Central memory CD8-positive, alpha-beta T cell (primary cell): Measurements from ENCODE around the gene KIRREL3.
"Not testable (repeated sequence)": the region's sequence is repeated elsewhere in the genome, so short reads cannot be mapped to it uniquely, and the experiment has no call there.

Source experiments
- ATAC-seq: fragments of 150-1000 bp; cut with Tn5 transposase; replicated peaks from 2 replicates; pipeline ENCODE4 v1.10.0; 2022; ENCODE audit warnings: mild to moderate bottlenecking, moderate FRiP score, moderate number of reproducible peaks; ENCODE audit not compliant: poor library complexity, severe bottlenecking; ENCODE audit errors: extremely low read depth
- DNase-seq, 2 donors: peaks; one replicate each; pipeline ENCODE4 v3.0.0; 2021; ENCODE audit warnings: low spot score in 2 of 2
- H3K27ac Mint-ChIP-seq: one replicate; pipeline ENCODE4 v1.8.0; 2022; ENCODE audit warnings: low read depth, mild to moderate bottlenecking, moderate library complexity, mixed read lengths
- H3K27me3 Mint-ChIP-seq: one replicate; pipeline ENCODE4 v1.8.0; 2022; ENCODE audit warnings: mixed read lengths
- H3K36me3 Mint-ChIP-seq: one replicate; pipeline ENCODE4 v1.8.0; 2022; ENCODE audit warnings: mild to moderate bottlenecking, moderate library complexity, mixed read lengths; ENCODE audit not compliant: insufficient read depth
- H3K4me1 Mint-ChIP-seq: one replicate; pipeline ENCODE4 v1.8.0; 2022; ENCODE audit warnings: mixed read lengths
- H3K4me3 Mint-ChIP-seq: one replicate; pipeline ENCODE4 v1.8.0; 2022; ENCODE audit warnings: mild to moderate bottlenecking, moderate library complexity, mixed read lengths
- H3K9me3 Mint-ChIP-seq: one replicate; pipeline ENCODE4 v1.8.0; 2022; ENCODE audit warnings: mixed read lengths

KIRREL3 gene

GRCh38 chr11:126392633-126393013, 607.9 kb downstream of the KIRREL3 start:
- Mint-ChIP-seq H3K36me3 (no peaks in the 10 kb centered on the region), H3K9me3 (no peaks in the 10 kb centered on the region), H3K4me1 (peaks cover 11% of the 10 kb centered on the region), H3K27me3 (no peaks in the 10 kb centered on the region), H3K27ac (no peak overlapping the region), H3K4me3 (no peak overlapping the region)
- no peak for DNase-seq
- ATAC-seq: no peak

DNA sequence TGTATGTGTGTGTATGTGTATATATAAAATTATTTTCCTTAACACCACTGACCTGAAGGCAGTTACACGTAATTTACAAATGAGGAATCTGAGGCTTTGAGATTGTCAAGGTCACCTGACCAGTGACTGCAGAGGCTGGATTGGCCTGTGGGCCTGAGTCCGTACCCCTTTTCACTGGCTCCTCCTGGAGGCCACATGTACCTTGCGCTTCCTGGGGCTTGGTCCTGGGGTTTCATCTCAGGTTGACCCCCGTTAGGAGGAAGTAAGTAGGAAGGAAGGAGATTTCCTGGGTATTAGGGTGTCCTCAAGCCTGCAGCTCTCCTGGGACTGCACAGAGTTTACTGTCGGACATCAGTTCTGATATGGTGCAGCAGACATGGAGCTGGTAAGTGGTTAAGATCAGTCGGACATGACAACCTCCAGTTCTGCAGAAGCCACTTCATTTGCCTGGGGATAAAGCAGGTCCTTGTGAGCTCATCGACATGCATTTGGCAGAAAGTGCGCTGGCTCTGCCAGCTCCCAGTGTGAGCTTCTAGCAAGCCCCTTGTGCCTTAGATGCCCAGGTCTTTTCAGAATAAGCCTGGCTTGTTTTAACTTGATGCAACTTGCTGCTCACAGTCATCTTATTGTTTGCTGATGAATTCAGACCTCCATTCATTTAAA, 608.5 kb downstream of the KIRREL3 start:
- H3K36me3 Mint-ChIP-seq: no peaks in the 10 kb centered on the region
- no peaks in the 10 kb centered on the region for H3K9me3 Mint-ChIP-seq
- no peak for ATAC-seq

DNA sequence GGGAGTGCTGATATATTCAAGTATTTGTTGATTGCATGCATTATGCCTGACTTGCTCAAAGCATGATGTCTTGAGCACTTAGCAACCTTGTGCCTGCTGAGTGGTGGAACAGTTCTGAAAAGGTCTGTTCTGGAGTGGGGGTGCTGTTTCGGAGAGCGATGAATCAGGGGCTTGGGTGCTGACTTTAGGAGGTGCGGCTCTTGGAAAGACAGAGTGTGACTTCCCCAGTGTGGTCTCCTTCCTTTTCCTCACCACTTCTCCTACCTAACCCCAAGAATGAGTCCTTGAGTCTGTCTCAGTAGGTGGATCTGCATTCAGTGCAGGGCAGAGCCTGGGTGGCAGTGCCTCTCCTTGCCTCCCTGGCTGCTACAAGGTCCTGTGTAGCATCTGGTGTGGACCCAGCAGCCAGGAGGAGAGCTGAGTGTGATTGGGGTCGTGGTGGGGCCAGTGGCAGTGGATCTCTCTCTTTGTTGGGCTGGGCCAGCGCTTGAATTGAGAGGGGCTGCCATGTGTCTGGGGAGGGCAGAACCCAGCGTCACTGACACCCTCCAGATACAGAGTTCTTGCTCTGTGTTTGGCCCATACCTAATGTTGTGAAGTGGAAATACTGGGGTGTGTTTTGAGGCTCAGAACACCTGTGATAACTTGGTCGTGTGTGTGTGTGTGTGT, 609.1 kb downstream of the KIRREL3 start:
- Mint-ChIP-seq H3K4me3 (no peak overlapping the region), H3K27ac (no peak overlapping the region), H3K27me3 (no peaks in the 10 kb centered on the region), H3K36me3 (no peaks in the 10 kb centered on the region), H3K9me3 (no peaks in the 10 kb centered on the region), H3K4me1 (peaks cover 11% of the 10 kb centered on the region)
- no peak for DNase-seq
- ATAC-seq: no peak

More for the DNA sequence above, 608.5 kb downstream of the KIRREL3 start:
- no peaks in the 10 kb centered on the region for H3K27me3 Mint-ChIP-seq
- no peak for DNase-seq
- H3K4me1 Mint-ChIP-seq: peaks cover 11% of the 10 kb centered on the region
- H3K4me3 Mint-ChIP-seq: no peak overlapping the region
- no peak overlapping the region for H3K27ac Mint-ChIP-seq

GRCh38 chr11:126390272-126390867, 610.2 kb downstream of the KIRREL3 start:
- H3K4me3 Mint-ChIP-seq: no peak overlapping the region
- H3K27ac Mint-ChIP-seq: no peak overlapping the region
- no peaks in the 10 kb centered on the region for H3K9me3 Mint-ChIP-seq
- no peak for DNase-seq
- H3K27me3 Mint-ChIP-seq: no peaks in the 10 kb centered on the region
- peaks cover 17% of the 10 kb centered on the region for H3K4me1 Mint-ChIP-seq
- H3K36me3 Mint-ChIP-seq: no peaks in the 10 kb centered on the region
- ATAC-seq: no peak

DNA sequence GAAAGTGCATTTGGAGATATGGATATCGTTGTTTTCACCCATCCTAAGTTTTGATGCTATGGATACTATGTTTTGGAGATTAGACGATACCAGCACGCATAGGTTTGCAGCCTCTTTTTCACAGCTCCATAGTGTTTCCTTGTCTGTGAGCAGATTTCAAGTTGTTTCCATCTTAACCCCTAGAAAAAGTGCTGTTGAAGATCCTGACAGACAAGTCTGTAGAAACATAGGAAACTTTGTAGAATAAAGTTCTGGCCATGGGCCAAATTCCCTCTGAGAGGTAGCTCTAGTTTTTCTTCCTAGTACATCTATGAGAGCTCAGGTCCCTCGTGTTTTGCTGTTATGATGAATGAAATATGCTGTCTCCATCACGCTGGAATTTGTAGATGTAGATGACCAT, 612.7 kb downstream of the KIRREL3 start:
- ATAC-seq (no peak), DNase-seq (no peak)
- H3K4me1 Mint-ChIP-seq: peaks cover 17% of the 10 kb centered on the region
- no peaks in the 10 kb centered on the region for H3K9me3 Mint-ChIP-seq
- no peaks in the 10 kb centered on the region for H3K27me3 Mint-ChIP-seq
- H3K36me3 Mint-ChIP-seq: peaks cover 2% of the 10 kb centered on the region
- no peak overlapping the region for H3K4me3 Mint-ChIP-seq
- no peak overlapping the region for H3K27ac Mint-ChIP-seq

DNA sequence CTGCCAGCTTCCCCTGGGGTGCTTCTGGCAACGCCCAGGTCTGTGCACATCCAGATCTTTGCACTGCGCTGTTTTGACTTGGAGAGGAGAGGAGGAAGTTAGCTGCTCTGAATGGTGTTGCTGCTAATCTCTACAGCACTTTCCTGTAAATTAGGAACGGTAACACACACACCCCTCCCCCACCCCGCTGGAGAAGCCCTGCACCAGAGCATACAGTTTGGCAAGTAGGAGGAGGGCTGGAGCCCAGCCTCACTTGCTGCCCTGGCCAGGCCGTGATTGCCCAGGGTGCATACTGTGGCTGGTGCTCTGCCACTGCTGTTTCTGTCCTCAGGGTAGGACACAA, 613.9 kb downstream of the KIRREL3 start:
- H3K27ac Mint-ChIP-seq, H3K36me3 Mint-ChIP-seq, ATAC-seq, DNase-seq, H3K4me3 Mint-ChIP-seq, H3K27me3 Mint-ChIP-seq, H3K9me3 Mint-ChIP-seq: not testable (repeated sequence)
- peaks cover 12% of the 10 kb centered on the region for H3K4me1 Mint-ChIP-seq

GRCh38 chr11:126385991-126386728, 614.4 kb downstream of the KIRREL3 start:
- Mint-ChIP-seq H3K4me1 (peaks cover 7% of the 10 kb centered on the region), H3K9me3 (no peaks in the 10 kb centered on the region), H3K36me3 (peaks cover 2% of the 10 kb centered on the region), H3K27me3 (no peaks in the 10 kb centered on the region), H3K4me3 (no peak overlapping the region), H3K27ac (peak overlapping the region; percentile 62)
- DNase-seq: no peak
- ATAC-seq: no peak

DNA sequence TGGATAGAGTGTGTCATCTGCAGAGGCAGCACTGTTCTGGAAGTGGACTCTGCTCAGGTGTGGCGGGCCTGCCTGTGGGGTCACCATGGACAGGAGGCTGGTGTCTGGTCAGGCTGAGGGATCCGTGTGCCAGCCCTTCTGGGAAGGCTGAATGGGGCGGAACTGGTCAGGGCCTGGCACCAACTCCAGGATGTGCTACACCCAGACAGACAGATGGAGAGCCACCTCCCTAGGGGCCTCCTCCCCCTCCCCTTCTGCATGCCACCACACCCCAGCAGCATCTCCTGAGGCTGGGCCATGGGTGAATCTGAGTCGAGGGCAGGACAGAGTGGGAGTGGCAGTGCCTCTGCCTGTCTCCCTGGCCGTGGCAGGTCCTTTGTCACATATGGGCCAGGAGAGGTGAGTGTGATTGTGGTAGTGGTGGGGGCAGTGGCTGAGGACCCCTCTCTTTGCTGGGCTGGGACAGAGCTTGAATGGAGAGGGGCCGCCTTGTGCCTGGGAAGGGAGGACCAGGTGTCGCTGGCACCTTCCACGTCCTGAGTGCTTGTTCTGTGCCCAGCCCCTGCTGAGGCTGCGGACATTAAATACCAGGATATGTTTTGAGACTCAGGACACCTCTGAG, 616.0 kb downstream of the KIRREL3 start:
- peaks cover 2% of the 10 kb centered on the region for H3K36me3 Mint-ChIP-seq
- no peak overlapping the region for H3K27ac Mint-ChIP-seq

DNA sequence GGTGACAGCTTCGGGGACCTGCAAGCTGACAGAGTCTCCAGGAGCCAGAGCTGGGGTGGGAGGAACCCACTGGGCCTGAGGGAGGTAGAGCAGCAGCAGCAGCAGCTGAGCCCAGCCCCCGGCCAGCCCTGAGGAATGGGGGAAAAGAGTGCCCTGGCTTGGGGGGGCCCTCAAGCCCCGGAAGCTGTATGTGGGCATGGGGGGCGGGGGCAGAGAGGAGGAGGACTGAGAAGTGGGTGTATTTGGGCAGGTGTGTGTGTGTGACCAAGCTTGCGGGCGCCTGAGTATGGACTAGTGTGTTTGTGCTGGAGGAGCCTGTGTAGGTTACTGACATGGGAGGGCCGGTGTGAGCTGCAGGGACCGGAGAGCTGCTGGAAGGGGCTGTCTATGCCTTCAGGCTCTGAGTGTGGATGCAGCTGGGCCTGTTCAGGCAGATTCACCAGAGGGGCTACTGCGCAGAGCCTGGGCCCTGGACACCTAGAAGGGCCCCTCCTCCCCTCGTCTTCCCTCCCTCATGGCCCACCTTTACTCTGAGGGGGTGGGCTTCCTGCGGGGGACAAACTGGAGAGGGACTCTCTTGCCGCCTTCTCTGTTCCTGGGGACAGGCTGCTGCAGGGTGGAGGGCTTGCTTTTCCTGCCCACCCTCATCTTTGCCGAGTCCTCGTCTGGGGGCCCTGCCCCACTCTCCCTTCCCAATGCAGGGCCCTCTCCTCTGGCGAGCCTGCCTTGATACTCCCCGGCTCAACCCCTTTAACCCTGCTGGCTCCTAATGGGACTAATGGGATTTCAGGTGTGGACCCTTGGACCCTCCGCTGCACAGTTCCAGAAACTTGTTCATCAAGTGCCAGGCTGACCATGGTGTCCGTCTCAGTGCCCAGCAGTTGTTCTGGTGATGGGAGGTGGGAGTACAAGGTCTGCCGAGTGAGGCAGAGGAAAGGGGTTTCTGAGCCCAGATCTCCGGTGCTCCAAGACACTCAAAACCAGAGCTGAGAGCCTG, 616.9 kb downstream of the KIRREL3 start:
- Mint-ChIP-seq H3K4me3 (no peak overlapping the region), H3K4me1 (peaks cover 6% of the 10 kb centered on the region), H3K9me3 (no peaks in the 10 kb centered on the region), H3K27ac (no peak overlapping the region), H3K27me3 (no peaks in the 10 kb centered on the region), H3K36me3 (peaks cover 2% of the 10 kb centered on the region)
- DNase-seq: no peak
- ATAC-seq: no peak

More for the DNA sequence above, 616.0 kb downstream of the KIRREL3 start:
- ATAC-seq (no peak), DNase-seq (no peak)
- H3K4me3 Mint-ChIP-seq: no peak overlapping the region
- H3K4me1 Mint-ChIP-seq: peaks cover 6% of the 10 kb centered on the region
- H3K9me3 Mint-ChIP-seq: no peaks in the 10 kb centered on the region
- H3K27me3 Mint-ChIP-seq: no peaks in the 10 kb centered on the region

GRCh38 chr11:126382641-126383040, 617.9 kb downstream of the KIRREL3 start:
- H3K36me3 Mint-ChIP-seq, H3K9me3 Mint-ChIP-seq, H3K4me1 Mint-ChIP-seq, H3K4me3 Mint-ChIP-seq, H3K27me3 Mint-ChIP-seq, H3K27ac Mint-ChIP-seq, DNase-seq, ATAC-seq: not testable (repeated sequence)

- not testable (repeated sequence) for ATAC-seq, H3K4me1 Mint-ChIP-seq, H3K36me3 Mint-ChIP-seq
Measured at GRCh38 chr11:126381960-126382359, 618.6 kb downstream of the KIRREL3 start.

More at GRCh38 chr11:126381960-126382359, 618.6 kb downstream of the KIRREL3 start:
- not testable (repeated sequence) for DNase-seq, H3K9me3 Mint-ChIP-seq, H3K27me3 Mint-ChIP-seq, H3K27ac Mint-ChIP-seq, H3K4me3 Mint-ChIP-seq
